ENCODE measurements around the gene DECR2.

DNA sequence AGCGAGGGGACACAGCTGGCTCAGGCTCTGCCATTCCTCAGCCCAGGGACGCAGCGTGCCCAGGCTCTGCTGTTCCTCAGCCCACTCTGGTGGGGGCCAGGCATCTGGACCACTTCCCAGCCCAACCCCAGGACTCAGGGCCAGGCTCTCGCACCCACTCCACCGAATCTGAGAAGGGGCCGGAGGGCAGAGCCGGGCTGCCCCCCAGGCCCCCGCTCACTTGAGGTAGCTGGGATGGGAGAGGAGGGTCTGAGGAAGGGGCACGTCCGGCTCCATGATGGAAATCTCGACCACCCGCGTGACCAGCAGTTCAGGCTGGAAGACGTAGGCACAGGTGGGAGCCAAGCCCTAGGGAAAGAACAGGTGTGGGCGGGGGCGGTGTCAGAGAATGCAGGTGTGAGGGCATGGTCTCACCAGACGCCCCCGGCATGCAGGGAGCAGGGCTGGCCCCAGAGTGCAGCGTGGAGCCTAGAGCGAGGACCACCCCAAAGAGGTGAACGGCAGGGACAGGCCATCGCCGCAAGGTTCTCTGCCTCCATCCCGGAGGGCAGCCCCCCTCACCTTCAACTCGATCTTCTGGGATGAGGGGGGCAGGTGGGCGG lies 24.8 kb upstream of the DECR2 start:
- TF ChIP-seq, protein P1, sequence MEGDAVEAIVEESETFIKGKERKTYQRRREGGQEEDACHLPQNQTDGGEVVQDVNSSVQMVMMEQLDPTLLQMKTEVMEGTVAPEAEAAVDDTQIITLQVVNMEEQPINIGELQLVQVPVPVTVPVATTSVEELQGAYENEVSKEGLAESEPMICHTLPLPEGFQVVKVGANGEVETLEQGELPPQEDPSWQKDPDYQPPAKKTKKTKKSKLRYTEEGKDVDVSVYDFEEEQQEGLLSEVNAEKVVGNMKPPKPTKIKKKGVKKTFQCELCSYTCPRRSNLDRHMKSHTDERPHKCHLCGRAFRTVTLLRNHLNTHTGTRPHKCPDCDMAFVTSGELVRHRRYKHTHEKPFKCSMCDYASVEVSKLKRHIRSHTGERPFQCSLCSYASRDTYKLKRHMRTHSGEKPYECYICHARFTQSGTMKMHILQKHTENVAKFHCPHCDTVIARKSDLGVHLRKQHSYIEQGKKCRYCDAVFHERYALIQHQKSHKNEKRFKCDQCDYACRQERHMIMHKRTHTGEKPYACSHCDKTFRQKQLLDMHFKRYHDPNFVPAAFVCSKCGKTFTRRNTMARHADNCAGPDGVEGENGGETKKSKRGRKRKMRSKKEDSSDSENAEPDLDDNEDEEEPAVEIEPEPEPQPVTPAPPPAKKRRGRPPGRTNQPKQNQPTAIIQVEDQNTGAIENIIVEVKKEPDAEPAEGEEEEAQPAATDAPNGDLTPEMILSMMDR (IDR thresholded peaks at IDR 0.05) = no peak
- no peak for TF ChIP-seq POLR2A (IDR thresholded peaks at IDR 0.05)
